ENCODE results near the gene CDH24.
A peak's percentile ranks its signal among the peaks of the same experiment; 100 is the strongest.
"Not testable (repeated sequence)": the region's sequence is repeated elsewhere in the genome, so short reads cannot be mapped to it uniquely, and the experiment has no call there.

CDH24 gene

GRCh38 chr14:23023022-23023794, 34.1 kb downstream of the CDH24 start:
- FAIRE-seq, result no peak
- no peak for DNase-seq (ENCODE audit: insufficient read length)
- TF ChIP-seq POLR2A (IDR thresholded peaks at IDR 0.05; ENCODE audit: low read depth, low read length) (no peak), TAF1 (IDR thresholded peaks at IDR 0.05; ENCODE audit: borderline replicate concordance, low read depth, low read length) (no peak), POLR2AphosphoS5 (IDR thresholded peaks at IDR 0.05; ENCODE audit: low read depth, low read length) (no peak)

- TF ChIP-seq POLR2AphosphoS5 (IDR thresholded peaks at IDR 0.05; ENCODE audit: low read depth, low read length) (no peak), TAF1 (IDR thresholded peaks at IDR 0.05; ENCODE audit: borderline replicate concordance, low read depth, low read length) (no peak), POLR2A (IDR thresholded peaks at IDR 0.05; ENCODE audit: low read depth, low read length) (no peak)
- FAIRE-seq, result no peak
- DNase-seq (ENCODE audit: insufficient read length), result no peak
Measured at GRCh38 chr14:23021889-23022442, 35.4 kb downstream of the CDH24 start.

DNA sequence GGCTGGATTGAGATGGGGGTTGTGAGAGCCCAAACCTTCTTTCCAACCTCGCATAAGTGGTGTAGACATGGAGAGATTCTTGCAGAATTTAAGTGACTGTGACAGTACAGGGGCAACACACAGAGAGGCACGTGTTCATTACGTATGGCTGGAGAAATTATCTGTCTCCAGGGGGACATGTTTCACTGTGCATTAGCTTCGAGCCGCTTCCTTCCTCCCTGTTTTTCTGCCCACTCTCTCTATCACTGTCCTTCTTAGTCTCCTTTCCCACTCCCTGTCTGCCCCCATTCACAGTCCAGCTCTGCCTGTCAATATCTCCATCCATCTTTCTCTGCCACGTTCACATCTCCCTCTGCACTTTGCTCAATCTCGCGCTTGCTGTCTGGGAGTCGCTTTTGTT, 35.9 kb downstream of the CDH24 start:
- FAIRE-seq (no peak), DNase-seq (ENCODE audit: insufficient read length) (no peak)
- no peak for TF ChIP-seq TAF1 (IDR thresholded peaks at IDR 0.05; ENCODE audit: borderline replicate concordance, low read depth, low read length)

DNA sequence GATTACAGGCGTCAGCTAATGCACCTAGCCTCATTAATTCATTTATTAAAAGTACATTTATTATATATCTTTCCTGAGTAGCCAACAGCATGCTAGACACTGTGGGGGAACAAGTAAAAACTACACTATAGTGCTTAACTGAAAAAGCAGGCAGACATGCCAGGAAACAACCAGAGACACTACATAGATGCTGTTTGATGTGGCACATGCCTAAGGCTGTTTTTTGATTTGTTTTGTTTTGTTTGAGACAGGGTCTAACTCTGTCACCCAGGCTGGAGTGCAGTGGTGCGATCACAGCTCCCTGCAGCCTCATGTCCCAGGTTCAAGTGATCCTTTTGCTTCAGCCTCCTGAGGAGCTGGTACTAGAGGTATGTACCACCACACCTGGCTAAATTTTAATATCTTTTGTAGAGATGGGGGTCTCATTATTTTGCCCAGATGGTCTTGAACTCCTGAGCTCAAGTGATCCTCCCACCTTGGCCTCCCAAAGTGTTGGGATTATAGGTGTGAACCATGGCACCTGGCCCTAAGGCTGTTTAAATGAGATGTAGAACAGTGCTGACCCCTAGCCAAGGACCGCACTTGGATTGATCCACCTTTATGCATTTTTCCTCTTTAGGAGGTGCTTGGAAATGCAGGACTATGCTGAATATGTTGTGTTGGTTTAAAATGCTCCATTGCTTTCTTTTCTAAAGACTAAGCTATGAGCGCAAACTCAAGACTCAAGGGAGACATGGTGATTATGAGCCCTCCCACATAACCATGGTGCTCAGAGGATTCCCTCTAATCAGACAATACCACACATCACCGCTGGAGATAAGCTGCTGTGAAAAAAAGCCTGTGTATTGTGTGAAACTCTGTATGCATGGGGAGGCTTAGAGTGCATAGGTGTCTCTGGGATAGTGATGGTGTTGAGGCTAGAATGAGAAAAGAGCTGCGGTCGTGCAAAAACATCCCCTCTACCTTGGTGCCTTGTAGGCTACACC, 36.9 kb downstream of the CDH24 start:
- TF ChIP-seq TAF1 (IDR thresholded peaks at IDR 0.05; ENCODE audit: borderline replicate concordance, low read depth, low read length) (no peak), POLR2A (IDR thresholded peaks at IDR 0.05; ENCODE audit: low read depth, low read length) (no peak), POLR2AphosphoS5 (IDR thresholded peaks at IDR 0.05; ENCODE audit: low read depth, low read length) (no peak)

DNA sequence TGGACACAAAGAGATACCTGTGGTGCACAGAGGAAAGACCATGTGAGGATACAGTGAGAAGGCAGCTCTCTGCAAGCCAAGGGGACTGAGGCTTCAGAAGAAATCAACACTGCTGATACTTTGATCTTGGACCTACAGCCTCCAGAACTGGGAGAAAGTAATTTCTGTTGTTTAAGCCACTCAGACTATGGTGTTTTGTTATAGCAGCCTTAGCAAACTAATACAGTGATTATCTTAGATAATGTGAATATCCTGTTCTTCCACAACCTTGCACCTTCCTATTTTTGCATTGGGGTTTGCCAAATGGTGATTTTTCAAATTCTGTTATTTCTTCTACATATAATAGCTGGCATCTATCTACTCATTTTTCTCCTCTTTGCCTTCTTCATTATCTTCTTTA, 39.2 kb downstream of the CDH24 start:
- TF ChIP-seq TAF1 (IDR thresholded peaks at IDR 0.05; ENCODE audit: borderline replicate concordance, low read depth, low read length), result no peak
- TF ChIP-seq POLR2AphosphoS5 (IDR thresholded peaks at IDR 0.05; ENCODE audit: low read depth, low read length), result no peak
- no peak for TF ChIP-seq POLR2A (IDR thresholded peaks at IDR 0.05; ENCODE audit: low read depth, low read length)
- no peak for DNase-seq (ENCODE audit: insufficient read length)
- FAIRE-seq, result no peak

More for the DNA sequence above, 36.9 kb downstream of the CDH24 start:
- DNase-seq (ENCODE audit: insufficient read length) (no peak), FAIRE-seq (no peak)

DNA sequence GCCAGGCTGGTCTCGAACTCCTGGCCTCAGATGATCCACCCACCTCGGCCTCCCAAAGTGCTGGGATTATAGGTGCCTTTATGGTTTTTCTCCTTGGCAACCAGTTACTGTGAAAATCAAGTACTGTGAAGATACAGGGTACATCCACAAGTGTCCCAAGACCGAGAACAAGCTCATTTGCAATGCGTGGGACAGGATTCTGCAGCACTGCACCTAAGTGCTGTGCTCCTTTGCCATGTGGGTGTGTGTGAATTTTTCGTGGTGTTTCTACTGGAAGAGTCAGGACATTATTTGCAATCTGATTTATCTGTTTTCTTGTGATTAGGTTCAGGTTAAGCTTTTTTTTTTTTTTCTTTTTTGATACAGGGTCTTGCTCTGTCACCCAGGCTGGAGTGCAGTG, 40.2 kb downstream of the CDH24 start:
- FAIRE-seq, result no peak
- TF ChIP-seq TAF1 (IDR thresholded peaks at IDR 0.05; ENCODE audit: borderline replicate concordance, low read depth, low read length) (no peak), POLR2A (IDR thresholded peaks at IDR 0.05; ENCODE audit: low read depth, low read length) (no peak), POLR2AphosphoS5 (IDR thresholded peaks at IDR 0.05; ENCODE audit: low read depth, low read length) (no peak)
- no peak for DNase-seq (ENCODE audit: insufficient read length)

DNA sequence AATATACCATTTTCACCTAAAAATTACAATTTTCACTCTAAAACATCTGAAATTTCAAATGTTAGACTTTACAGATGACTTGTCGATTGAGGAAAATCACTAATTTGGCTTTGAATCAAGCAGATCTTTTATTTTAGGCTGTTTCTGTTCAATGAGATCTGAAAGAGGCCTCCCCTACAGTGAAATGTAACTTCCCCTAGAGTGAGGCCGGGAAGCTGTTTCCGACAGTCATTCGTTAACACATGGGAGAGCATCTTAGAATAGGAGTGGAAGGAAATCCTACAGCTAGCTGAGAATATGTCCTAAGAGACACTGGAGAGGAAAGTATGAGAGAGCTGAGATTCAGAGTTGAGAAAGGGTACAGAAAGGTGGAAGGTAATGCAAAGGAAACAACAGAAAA, 41.7 kb downstream of the CDH24 start:
- FAIRE-seq (no peak), DNase-seq (ENCODE audit: insufficient read length) (no peak)
- no peak for TF ChIP-seq POLR2A (IDR thresholded peaks at IDR 0.05; ENCODE audit: low read depth, low read length)
- no peak for TF ChIP-seq POLR2AphosphoS5 (IDR thresholded peaks at IDR 0.05; ENCODE audit: low read depth, low read length)
- TF ChIP-seq TAF1 (IDR thresholded peaks at IDR 0.05; ENCODE audit: borderline replicate concordance, low read depth, low read length), result no peak

GRCh38 chr14:23013749-23014054, 43.6 kb downstream of the CDH24 start:
- not testable (repeated sequence) for FAIRE-seq; DNase-seq (ENCODE audit: insufficient read length)

DNA sequence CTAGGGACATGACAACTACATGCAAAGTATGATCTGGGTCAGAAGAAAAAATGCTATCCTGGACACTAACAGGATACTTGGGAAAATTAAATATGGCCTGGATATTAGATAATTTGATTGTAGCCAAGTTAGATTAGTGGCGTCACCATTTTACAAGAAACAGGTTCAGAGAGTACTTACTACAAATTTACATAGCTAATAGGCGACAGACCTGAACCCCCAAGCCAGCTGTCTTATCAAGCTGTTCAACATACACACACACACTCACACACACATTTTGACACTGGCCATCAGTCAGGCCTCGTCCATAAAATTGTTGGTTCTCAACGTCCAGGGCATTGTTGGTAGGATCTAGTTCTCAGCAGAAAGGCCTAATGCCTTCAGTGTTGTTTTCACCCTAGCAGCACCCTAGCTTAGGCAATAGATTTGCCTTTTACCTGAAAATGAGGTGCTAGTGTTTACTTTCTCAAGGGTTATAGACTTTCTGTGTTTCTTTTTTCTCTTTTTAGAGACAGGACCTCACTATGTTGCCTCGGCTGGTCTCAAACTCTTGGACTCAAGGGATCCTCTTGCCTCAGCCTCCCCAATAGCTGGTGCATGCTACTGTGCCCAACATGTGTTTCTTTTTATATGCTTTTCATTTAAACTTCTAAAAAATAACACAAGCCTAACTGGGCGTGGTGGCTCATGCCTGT, 44.1 kb downstream of the CDH24 start:
- no peak for FAIRE-seq
- DNase-seq (ENCODE audit: insufficient read length), result no peak
- TF ChIP-seq TAF1 (IDR thresholded peaks at IDR 0.05; ENCODE audit: borderline replicate concordance, low read depth, low read length) (no peak), POLR2AphosphoS5 (IDR thresholded peaks at IDR 0.05; ENCODE audit: low read depth, low read length) (no peak), POLR2A (IDR thresholded peaks at IDR 0.05; ENCODE audit: low read depth, low read length) (no peak)

- no peak for FAIRE-seq
- peak; percentile 77 for DNase-seq (ENCODE audit: insufficient read length)
- TF ChIP-seq POLR2A (IDR thresholded peaks at IDR 0.05; ENCODE audit: low read depth, low read length), result peak; percentile 51; the same call in 1 of the 2 replicates
- 0 out of 2 replicates have a peak, but pooled peaks have one; percentile 25 for TF ChIP-seq POLR2AphosphoS5 (IDR thresholded peaks at IDR 0.05; ENCODE audit: low read depth, low read length)
- peak; percentile 71; the same call in 1 of the 2 replicates for TF ChIP-seq TAF1 (IDR thresholded peaks at IDR 0.05; ENCODE audit: borderline replicate concordance, low read depth, low read length)
Measured at GRCh38 chr14:23009939-23010726, 47.2 kb downstream of the CDH24 start, which contains the start of gene C14orf93. Gene C14orf93 (minus strand): TSS chr14:23010143. CDS start chr14:22999023, 11,120 bp downstream.
